GM19025 (cell line): Measurements from ENCODE around the gene CLEC4F.
"Not testable (repeated sequence)": the region's sequence is repeated elsewhere in the genome, so short reads cannot be mapped to it uniquely, and the experiment has no call there.

Experiments
- ATAC-seq: cut with Tn5 transposase; IDR thresholded peaks from one replicate; pipeline ENCODE4 v1.9.1; 2021; ENCODE audit warnings: mild to moderate bottlenecking, low read depth, moderate library complexity; ENCODE audit not compliant: unreplicated experiment

CLEC4F gene

DNA sequence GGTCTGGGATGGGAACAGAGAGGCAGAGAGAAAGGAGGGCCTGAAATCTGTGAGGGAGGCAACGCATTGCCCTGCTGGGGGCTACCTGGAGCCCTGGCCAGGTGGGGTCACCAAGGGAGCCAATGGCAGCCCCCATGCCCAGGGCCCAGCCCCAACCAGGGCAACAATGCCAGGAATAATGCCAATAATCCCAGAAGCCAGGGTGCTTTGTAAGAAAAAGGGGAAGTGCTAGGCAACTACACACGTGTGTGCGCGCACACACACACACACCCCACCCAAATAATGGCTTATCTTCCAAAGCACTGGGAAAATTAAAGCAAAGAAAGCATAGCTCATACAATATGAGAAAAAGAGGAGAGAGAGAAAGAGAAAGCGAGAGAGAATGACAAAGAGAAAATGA lies 7.0 kb upstream of the CLEC4F start:
- ATAC-seq = no peak

DNA sequence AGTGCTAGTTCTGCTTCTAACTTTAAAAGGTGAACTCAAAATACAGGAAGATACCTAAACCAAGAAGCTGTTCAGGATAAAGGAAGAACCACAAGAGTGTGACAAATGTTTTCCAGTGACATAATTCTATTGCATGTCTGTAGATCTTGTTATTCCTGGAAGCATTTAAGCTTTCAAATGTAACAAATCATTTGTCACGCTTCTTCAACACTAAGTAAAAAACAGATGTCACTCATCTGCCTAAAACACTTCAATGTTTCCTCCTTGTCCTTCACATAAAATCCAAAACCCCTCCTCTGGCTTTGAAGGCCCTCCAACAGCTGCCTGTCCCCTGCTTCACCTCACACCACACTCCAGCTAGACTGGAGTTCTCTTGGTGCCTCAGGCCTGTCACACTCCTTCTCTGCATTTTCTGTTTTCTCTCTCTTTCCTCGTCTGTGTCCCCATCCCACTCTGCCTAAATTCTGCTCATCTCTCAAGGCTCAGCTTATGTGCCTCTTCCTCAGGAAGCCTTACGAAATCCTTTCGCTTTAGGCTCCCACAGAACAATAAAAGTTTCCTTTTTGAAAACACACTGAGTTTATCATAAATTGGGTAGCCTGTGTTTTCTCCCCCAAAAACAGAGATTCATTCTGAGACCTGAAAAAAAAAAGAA lies 6.4 kb upstream of the CLEC4F start:
- no peak for ATAC-seq

DNA sequence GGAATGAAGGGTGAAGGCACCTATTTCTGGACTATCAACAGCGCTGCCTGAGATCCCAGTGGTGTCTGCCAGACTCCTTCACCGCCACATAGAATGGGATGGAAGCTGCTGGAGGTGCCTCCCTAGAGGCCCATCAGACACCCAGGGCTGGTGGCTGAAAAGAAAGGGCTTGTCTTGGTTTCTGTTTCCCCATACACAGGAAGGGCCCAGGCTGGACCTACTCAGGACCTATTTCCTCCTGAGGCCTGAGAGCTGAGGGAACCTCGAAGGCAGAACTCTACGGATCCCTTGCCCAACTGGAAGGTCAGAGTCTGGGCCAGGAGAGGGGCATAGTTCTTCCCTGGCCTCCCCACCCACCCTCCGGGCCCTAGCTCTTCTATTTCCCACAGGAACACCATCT lies 2.9 kb upstream of the CLEC4F start:
- no peak for ATAC-seq

DNA sequence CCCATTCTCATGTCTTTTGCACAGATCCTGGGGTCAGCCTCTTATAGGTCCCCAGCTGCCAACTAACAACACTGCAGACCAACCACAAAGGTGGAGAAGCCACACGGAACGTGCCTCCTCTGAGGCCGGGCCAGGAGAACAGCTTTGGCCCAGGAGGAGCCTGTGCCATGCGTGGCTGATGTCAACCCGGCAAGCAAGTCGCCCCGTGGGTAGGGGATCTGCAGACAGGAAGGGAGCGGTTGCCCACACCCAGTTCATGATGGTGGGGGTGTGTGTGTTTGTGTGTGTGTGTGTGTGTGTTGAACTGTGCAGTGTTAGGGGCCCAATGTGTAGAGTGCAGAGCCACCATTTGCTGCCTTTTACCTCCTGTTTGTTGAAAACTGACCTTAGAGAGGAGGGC lies 2.4 kb upstream of the CLEC4F start:
- no peak for ATAC-seq

DNA sequence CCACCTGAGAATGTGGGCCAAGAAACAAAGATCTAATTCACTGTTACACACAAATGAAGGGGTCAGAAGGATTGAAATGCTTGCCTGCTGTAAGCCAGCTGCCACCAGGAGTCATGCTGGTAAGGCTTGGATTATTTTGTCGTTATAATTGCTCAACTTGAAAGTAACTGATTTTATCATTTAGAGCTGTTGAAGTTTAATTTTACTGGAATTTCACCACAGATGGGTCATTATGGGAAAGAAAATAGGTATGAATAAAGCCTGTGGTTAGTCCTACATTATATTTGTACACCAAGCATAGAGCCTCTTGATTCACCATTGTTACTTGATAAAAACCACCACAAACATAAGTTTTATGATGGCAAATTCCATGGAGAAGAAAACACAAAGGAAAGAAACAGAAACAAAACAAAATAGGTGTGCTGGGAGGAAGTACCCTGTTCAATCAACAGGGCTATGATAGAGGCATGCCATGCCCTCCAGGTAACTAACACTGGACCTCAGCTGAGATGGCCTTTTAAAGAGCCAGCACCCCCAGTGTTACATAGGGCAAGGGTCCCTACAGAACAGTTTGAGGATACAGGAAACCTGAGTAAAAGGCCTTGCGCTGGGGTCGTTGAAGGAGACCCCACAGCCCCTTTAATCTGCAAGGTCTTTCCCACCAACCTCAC lies 3.0 kb downstream of the CLEC4F start:
- no peak for ATAC-seq

DNA sequence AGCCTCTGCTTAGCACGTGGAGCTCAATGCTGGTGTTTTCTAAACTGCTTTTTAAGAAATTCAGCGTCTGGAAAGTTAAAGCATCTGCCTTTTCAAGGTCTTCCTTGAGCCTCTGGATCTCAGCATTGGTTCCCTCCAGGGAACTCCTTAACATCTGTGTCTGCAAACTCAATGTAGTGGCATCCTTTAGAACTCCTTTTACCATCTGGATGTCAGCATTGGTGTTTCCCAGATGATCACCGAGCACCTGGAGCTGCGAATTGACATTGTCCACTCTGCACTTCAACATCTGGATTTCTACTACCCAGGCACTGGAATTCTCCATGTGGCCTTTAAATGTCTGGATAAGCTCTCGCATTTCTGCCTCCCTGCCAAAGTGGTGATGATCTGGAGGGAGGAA lies 3.7 kb downstream of the CLEC4F start:
- ATAC-seq = no peak

DNA sequence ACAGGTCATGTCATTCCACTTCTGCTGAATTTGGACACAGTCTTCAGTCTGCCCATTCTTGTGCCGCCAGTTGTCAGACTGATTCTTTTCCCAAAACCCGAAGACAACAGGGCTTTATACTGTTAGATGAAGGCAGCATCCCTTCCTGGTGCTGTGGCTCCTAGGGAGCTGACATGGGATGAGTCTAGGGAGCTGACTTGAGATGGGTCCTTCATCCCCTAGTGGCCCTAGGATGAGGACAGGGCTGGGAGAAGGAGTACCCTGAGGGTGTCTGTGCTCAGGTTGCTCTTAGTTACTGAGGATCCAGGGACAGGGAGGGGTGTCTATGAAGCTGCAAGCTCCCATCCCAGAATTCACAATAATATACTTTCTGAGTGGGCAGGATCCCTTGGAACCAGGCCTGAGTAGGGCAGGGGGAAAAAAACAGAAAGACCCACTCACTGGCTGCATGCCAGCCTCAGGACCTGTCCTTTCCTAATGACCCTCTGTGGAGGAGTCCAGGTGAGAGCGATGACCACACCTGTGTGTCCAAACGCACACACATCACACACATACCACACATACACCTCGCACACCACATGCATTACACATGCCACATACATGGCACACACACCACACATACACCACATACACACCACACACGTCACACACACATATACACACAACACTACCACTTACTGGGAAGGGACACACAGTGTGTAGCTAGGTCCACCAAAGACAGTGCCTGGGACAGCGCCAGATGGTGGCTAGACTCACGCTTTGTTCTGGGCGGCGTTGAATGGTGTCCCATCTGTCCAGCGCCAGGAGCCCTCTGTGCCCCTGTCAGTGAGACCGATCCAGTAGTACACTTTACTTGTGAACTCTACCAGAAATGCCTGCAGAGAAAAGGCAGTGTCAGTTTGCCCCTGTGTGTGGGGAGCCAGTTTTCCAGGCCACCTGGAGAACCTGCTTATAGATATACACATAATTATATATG lies 11.1 kb downstream of the CLEC4F start:
- ATAC-seq = no peak

DNA sequence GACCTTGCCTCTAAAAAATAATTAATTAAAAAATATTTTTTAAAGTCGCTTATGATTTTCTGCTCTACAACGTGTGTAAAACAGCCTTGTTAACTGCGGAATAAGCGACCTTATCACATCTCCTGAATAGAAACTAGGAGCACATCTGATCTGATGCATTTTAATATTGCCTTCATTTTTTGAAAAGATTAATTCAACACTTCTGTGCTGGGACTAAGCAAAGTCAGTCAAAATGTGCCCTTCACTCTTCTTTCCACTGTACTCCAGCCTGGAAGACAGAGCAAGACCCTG lies 12.6 kb downstream of the CLEC4F start:
- no peak for ATAC-seq

DNA sequence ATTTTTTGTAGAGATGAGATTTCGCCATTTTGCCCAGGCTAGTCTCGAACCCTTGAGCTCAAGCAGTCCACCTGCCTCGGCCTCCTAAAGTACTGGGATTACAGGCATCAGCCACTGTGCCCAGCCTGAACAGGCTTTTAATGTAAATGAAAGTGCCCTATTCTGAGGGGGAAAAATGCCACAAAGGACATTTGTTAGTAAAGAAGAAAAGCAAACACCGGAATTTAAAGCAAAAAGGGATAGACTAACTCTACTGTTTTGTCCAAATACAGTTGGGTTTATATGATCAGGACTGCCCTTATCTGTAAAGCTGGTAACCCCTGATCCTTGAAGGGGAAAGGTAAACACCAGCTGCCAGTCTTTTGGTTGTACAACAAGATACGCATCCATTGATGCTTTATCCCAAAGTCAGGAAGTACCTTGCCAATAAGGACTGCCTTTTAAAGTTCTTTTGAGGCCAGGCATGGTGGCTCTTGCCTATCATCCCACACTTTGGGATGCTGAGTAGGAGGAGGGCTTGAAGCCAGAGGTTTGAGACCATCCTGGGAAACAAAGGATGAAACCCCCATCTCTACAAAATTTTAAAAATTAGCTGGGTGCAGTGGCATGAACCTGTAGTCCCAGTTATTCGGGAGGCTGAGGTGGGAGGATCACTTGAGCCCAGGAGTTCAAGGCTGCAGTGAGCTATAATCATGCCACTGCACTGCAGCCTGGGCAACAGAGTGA lies 13.1 kb downstream of the CLEC4F start:
- no peak for ATAC-seq

DNA sequence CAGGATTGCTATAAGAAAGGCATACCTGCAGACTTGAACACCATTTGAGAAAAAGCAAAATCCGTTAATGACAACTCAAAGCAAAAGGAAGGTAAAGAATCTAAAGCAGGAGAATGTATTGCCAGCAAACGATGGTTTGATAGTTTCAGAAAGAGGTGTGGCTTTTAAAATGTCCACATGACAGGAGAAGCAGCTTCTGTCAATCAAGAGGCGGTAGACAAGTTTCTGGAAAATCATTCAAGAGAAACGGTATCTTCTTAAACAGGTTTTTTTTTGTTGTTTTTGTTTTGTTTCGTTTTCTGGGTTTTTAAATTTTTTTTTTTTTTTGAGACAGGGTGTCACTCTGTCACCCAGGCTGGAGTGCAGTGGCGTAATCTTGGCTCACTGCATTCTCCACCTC lies 13.8 kb downstream of the CLEC4F start:
- ATAC-seq = no peak

DNA sequence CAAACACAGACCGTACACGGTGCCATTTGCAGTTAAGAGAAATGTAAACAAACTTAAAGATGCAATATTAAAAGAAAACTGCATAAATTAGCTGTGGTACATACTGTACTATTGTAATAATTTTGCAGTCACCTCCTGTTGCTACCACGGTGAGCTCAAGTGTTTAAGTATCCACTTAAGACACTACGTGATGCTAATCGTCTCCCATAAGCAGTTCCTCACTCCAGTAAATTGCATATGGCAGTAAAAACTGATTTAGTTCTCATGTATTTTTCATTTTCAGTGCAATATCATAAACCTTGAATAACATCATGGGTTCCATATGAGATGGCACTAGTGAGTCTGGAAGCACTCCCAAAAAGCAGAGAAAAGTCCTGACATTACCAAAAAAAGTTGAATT lies 14.4 kb downstream of the CLEC4F start:
- ATAC-seq = no peak

DNA sequence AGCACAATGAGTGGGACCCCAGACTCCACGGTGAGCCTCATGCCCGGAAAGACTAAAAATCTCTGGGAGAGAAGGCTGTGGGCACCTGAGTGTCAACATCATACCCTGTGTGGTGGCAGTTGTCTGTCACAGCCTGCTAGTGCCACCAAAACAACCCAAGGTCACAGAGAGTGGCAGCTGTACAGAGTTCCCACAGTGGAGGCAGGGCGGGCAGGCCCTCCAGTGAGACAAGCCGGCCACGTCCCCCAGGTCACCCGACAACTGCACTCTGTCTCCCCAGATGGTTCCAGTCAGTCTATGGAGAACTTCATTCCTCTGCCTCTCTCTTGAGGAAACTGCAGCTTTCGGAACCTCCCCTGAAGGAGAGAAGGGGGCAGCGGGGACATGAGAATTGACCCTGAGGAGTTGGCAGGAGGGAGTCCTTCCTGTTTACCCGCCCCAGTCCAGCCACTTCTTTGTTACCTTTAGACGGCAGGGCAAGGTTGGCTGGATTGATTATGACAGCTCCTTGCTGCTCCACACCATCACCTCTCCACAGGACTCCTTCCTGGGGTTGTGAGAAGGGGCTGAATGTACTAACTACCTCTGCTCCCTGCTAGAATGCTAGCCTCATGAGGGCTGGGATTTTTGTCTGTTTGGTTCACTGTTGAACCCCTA lies 18.7 kb downstream of the CLEC4F start:
- no peak for ATAC-seq

DNA sequence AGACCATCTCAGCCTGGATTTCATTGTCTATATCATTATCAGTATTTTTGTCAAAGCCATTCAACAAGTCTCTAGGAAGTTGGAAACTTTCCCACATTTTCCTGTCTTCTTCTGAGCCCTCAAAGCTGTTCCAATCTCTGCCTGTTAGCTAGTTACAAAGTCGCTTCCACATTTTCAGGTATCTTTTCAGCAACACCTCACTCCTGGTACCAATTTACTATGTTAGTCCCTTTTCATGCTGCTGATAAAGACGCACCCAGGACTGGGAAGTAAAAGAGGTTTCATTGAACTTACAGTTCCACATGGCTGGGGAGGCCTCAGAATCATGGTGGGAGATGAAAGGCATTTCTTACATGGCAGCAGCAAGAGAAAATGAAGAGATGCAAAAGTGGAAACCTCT lies 20.7 kb downstream of the CLEC4F start:
- ATAC-seq = no peak

DNA sequence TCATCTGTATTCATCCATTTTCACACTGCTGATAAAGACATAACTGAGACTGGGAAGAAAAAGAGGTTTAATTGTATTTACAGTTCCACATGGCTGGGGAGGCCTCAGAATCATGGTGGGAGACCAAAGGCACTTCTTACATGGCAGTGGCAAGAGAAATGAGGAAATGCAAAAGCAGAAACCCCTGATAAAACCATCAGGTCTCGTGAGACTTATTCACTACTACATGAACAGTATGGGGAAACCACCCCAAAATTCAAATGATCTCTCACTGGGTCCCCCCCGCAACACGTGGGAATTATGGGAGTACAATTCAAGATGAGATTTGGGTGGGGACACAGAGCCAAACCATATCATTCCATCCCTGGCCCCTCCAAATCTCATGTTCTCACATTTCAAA lies 22.4 kb downstream of the CLEC4F start:
- ATAC-seq = not testable (repeated sequence)

DNA sequence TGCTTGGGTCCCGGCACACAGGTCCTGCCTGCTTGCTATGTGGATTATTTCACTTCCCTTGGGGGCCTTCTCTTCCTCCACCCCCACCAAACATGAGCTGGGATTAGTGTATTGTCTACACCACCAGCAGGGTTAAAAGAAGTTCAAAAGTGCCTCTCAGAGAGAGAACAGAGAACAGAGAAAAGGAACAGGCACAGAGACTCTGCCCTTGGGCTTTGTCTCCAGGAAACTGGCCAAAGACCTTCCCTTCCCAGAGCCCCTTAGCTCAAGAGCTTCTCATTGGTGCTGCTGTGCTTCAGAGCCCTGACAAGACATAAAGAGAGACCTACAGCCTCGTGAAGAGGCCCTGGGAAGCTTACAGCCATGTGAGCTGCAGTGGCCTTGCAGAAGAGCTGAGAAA lies 22.9 kb downstream of the CLEC4F start:
- ATAC-seq = no peak

DNA sequence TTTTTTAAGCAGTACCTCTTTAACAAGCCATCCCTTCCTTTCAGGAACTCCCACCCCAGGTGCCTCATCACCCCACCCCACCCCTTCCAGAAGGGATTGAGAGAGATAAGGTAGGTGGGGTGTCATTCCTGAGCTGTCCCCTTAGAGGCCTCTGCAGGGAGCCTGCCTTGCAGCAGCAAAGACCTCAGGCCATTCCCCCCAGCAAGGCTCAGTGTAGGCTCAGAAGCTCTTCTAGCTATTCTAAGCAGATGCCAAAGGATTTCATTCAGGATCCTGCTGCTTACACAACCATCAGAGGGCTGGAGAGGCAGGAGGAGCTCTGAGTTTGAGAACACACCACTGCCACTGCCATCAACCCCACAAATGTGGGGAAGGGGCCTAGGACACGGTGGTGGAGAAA lies 24.1 kb downstream of the CLEC4F start:
- ATAC-seq = no peak

DNA sequence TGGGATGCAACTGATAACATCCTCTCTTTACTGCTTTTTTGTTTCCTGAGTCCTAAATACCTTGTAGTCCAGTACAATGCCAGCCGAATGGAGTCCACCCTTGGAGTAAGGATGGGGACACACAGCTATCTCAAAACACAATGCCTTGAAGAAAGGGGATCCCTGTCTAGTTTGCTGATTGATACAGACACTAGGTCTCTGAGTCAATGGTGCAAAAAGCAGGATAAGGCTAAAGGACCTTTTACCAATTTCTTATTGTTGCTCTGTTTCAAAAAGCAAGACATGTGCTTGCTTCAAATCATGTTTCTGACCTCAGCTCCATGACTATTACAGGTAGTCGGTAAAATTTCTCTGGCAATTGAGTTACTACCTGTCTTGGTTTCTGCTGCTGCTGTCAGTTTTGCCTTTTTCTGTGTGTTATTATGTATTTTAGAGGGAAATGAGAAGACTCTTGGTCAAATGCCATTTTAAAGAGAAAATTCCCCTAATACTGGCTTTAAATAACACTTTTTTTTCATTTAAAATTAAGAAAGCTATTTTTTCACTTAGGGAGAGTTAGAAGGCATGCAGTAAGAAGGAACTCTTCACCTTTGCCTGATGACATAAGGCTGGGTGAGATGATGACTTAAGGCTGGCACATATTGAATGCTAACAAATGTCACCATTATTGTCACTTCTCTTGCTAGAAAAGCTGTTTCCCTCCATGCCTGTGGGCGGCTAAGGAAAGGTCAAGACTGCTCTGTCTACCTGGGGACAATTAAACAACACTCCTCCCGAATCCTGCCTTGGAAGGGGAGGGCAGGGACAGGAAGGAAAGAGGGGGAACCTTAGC lies 25.0 kb downstream of the CLEC4F start:
- no peak for ATAC-seq

DNA sequence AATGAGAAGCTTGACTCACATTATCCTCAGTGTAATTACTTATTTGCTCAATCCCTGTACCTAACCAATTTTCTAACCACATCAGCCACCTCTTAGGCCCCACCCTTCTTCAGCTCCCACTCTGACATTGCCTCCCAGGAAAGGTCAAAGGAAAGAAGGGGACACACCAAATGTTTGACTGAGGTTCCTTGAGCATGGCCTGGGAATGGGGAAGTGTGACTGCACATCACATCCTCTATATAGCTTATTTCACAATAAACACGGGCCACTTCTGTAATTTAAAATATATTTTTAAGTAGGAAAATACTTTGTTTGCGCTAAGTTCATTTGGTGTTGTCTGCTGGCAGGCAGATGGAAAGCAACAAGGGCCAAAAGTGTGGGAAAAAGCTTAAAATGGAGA lies 26.9 kb downstream of the CLEC4F start:
- ATAC-seq = no peak

DNA sequence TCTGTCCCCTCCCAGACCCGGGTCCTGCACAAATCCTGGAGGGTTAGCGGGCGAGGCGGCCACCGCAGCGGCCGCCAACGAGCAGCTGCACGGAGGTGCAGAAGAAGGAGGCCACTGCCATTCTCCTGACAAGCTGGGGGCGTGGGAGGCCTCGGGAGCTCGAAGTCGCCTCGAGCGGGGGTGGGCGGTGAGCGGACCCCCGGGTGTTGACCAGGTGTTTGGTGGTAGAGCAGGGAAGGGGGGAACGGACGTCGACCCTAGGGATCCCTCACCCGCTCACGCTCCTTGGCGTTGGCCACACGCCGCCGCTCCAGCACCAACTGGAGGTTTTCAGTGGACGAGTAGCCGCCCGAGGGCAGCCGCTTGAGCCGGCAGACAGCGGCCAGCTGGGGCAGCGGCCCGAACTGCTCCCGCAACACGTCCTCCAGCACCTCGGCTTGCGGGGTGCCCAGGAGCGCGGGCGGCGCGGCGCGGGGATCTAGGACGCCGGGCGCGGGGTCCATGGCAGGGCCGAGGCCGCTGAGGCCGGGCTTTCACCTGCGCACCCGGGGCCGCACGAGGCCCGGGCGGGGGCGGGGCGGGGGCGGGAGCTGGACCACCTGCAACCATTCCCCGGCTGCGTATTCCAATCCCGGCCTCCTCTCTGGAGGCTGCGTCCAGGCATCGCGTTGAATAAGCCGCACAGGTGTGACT lies 30.1 kb downstream of the CLEC4F start, which contains the start of gene FIGLA:
FIGLA (minus strand) TSS at position 508 of the 693 bp plus-strand sequence; CDS start at position 503, 5 bp downstream.
- no peak for ATAC-seq
